ENCODE results near the gene TARBP1.

DNA sequence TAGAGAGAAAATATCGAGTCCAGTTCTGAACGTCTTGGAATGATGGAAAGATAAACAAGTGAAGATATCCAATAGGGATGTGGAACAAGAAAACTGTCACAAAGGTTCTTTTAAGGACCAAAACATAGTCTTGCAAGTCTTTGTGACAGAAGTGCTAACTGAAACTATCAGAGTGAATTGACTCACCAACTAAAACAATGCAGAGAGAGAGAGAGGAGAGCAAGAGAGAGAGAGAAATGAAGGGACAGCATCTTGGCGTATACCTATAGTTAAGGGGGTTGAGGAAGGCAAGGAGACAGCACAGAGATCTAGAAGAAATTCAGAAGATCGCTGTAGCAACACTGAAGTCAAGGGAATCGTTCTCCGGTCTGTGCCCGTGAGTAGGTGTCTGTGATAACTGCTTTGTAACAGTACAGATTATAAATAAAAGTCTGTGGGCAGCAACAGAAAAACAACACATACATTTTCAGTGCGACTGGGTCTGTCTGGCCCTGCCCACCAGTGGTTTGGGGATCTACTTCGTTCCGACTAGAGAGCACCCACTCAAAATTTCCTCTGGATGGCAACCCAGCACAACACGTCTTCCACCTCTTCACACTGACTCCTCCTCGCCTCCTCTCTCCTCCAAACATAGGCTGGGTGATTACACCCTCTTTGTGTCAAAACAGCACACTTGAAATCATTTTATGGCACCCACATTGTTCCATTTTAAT, 110.5 kb downstream of the TARBP1 start:
- TF ChIP-seq, protein P1, sequence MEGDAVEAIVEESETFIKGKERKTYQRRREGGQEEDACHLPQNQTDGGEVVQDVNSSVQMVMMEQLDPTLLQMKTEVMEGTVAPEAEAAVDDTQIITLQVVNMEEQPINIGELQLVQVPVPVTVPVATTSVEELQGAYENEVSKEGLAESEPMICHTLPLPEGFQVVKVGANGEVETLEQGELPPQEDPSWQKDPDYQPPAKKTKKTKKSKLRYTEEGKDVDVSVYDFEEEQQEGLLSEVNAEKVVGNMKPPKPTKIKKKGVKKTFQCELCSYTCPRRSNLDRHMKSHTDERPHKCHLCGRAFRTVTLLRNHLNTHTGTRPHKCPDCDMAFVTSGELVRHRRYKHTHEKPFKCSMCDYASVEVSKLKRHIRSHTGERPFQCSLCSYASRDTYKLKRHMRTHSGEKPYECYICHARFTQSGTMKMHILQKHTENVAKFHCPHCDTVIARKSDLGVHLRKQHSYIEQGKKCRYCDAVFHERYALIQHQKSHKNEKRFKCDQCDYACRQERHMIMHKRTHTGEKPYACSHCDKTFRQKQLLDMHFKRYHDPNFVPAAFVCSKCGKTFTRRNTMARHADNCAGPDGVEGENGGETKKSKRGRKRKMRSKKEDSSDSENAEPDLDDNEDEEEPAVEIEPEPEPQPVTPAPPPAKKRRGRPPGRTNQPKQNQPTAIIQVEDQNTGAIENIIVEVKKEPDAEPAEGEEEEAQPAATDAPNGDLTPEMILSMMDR (conservative IDR thresholded peaks at IDR 0.05; ENCODE audit: low read length), result no peak
- TF ChIP-seq EZH2phosphoT487 (IDR thresholded peaks at IDR 0.05; ENCODE audit: borderline replicate concordance, low read depth, low read length), result no peak

All from OCI-LY7 (cell line).